Central memory CD4-positive, alpha-beta T cell (primary cell): ENCODE results near the gene GNAS.
"Not testable (repeated sequence)": the region's sequence is repeated elsewhere in the genome, so short reads cannot be mapped to it uniquely, and the experiment has no call there.

ENCODE experiments used
- DNase-seq: peaks from one replicate; pipeline ENCODE4 v3.0.0; 2022

Gene GNAS

GRCh38 chr20:58938541-58938940, 86.0 kb downstream of the GNAS start:
- DNase-seq, result no peak

GRCh38 chr20:58941471-58941870, 89.0 kb downstream of the GNAS start:
- DNase-seq, result no peak

GRCh38 chr20:58942549-58942948, 90.0 kb downstream of the GNAS start:
- DNase-seq, result no peak

- DNase-seq, result no peak
These were observed 92.1 kb downstream of the GNAS start for GRCh38 chr20:58944610-58945009.

GRCh38 chr20:58945965-58946631, 93.6 kb downstream of the GNAS start:
- DNase-seq, result no peak

- not testable (repeated sequence) for DNase-seq
These were observed 95.4 kb downstream of the GNAS start for GRCh38 chr20:58947797-58948388.

- no peak for DNase-seq
These were observed 98.1 kb downstream of the GNAS start for GRCh38 chr20:58950603-58951002.

- no peak for DNase-seq
These were observed 100.5 kb downstream of the GNAS start for GRCh38 chr20:58953050-58953449.

- no peak for DNase-seq
These were observed 103.6 kb downstream of the GNAS start for GRCh38 chr20:58956078-58956477.

- DNase-seq, result no peak
These were observed 107.1 kb downstream of the GNAS start for GRCh38 chr20:58959652-58960051.
